Ishikawa (cell line): ENCODE measurements around the gene STEAP1.
A peak's percentile ranks its signal among the peaks of the same experiment; 100 is the strongest.
"Not testable (repeated sequence)": the region's sequence is repeated elsewhere in the genome, so short reads cannot be mapped to it uniquely, and the experiment has no call there.

Experiments used
- EP300 ChIP-seq: IDR thresholded peaks from 2 replicates; pipeline ENCODE4 v1.6.1; 2012; ENCODE audit warnings: borderline replicate concordance
- TAF1 ChIP-seq: IDR thresholded peaks from 2 replicates; pipeline ENCODE4 v1.6.1; 2012; ENCODE audit warnings: low read depth, mild to moderate bottlenecking
- YY1 ChIP-seq: IDR thresholded peaks from 2 replicates; pipeline ENCODE4 v1.6.1; 2012; ENCODE audit warnings: low read depth

GRCh38 chr7:90153943-90154771 is at the start of gene STEAP1:
- TF ChIP-seq TAF1, EP300: not testable (repeated sequence)
- TF ChIP-seq YY1, result peak; percentile 45; the same call in 1 of the 2 replicates
